AG09309 (cell line): ENCODE measurements around the gene CHI3L1.

Source experiments
- DNase-seq: peaks from one replicate; pipeline ENCODE4 v3.0.0-alpha.2; 2010; ENCODE audit warnings: low read depth
- H3K4me3 ChIP-seq: 2 replicates; pipeline ENCODE4 v1.5.1; 2011; ENCODE audit warnings: mild to moderate bottlenecking, low read depth, low read length, moderate library complexity; ENCODE audit not compliant: control insufficient read depth
- CTCF ChIP-seq: IDR thresholded peaks from 2 replicates; pipeline ENCODE4 v1.5.1; 2011; ENCODE audit warnings: mild to moderate bottlenecking, low read depth, low read length, inconsistent platforms; ENCODE audit not compliant: insufficient read depth, control insufficient read depth; ENCODE audit errors: missing control alignments

Gene CHI3L1

GRCh38 chr1:203131548-203132200 is 54.8 kb downstream of the CHI3L1 start:
- H3K4me3 ChIP-seq, result no peak overlapping the region
- no peak for DNase-seq
- TF ChIP-seq CTCF, result no peak

- DNase-seq, result no peak
- no peak overlapping the region for H3K4me3 ChIP-seq
- TF ChIP-seq CTCF, result no peak
These were observed 56.0 kb downstream of the CHI3L1 start for GRCh38 chr1:203130358-203130985.

- no peak for TF ChIP-seq CTCF
- H3K4me3 ChIP-seq, result no peak overlapping the region
- no peak for DNase-seq
These were observed 56.8 kb downstream of the CHI3L1 start for GRCh38 chr1:203129501-203130231.
